GM19463 (cell line): ENCODE results near the gene FER.
A peak's percentile ranks its signal among the peaks of the same experiment; 100 is the strongest.

ENCODE experiments used
- ATAC-seq: cut with Tn5 transposase; IDR thresholded peaks from one replicate; pipeline ENCODE4 v1.9.1; 2021; ENCODE audit warnings: mild to moderate bottlenecking, moderate library complexity; ENCODE audit not compliant: unreplicated experiment

FER gene

GRCh38 chr5:109100971-109101370 is 353.3 kb downstream of the FER start:
- no peak for ATAC-seq

- ATAC-seq: no peak
Measured at GRCh38 chr5:109102096-109102690, 354.5 kb downstream of the FER start.

DNA sequence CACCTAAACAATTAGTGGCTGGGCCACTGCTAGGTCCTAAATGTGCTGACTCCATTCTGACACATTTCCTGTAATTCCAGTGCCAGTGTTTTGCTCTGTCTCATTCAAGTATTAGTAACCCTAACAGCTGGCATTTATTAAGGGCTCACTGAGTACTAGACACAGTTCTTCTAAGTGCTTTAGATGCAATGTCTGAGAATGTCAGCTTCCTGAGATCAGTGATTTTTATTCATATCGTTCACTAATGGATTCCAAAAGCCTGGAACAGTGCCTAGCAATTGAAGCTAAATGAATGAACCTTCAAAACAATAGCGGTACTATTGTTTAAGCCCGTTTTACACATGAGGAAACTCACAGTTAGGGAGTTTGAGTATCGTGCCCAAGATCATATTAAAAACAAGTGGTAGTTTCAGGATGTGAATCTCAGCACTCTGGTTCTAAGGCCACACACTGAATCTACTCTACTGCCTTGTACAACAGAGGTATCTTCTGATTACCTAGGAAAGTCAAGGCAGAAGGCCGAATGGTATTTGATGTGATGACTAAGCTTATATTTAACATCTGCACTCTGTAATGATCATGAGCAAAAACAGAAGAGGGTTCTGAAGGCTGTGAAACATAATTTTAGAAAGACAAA is 358.1 kb downstream of the FER start:
- no peak for ATAC-seq

DNA sequence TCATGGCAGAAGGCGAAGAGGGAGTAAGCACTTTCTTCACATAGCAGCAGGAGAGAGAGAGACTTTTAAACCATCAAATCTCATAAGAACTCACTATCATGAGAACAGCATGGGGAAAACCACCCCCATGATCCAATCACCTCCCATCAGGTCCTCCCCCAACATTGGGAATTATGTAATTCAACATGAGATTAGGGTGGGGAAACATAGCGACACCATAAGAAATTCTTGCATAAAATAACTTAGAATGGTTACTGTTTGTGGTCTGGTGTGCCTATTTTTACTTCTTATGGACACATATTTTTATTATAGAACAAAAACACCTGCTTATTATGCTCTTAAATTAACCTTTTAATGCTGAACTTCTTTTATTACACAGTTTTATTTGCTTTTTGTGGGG is 364.0 kb downstream of the FER start:
- ATAC-seq: no peak

- no peak for ATAC-seq
Measured at GRCh38 chr5:109113608-109114007, 365.9 kb downstream of the FER start.

DNA sequence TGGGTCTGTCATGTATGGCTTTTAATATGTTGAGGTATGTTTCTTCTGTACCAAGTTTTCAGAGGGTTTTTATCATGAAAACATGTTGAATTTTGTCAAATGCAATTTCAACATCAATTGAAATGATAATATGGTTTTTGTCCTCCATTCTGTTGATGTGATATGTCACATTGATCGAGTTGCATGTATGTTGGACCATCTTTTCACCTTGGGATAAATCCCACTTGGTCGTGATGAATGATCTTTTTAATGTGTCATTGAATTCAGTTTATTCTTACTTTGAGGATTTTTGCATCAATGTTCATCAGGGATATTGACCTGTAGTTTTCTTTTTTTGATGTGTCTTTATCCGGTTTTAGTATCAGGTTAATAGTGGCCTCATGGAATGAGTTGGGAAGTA is 373.5 kb downstream of the FER start:
- no peak for ATAC-seq

DNA sequence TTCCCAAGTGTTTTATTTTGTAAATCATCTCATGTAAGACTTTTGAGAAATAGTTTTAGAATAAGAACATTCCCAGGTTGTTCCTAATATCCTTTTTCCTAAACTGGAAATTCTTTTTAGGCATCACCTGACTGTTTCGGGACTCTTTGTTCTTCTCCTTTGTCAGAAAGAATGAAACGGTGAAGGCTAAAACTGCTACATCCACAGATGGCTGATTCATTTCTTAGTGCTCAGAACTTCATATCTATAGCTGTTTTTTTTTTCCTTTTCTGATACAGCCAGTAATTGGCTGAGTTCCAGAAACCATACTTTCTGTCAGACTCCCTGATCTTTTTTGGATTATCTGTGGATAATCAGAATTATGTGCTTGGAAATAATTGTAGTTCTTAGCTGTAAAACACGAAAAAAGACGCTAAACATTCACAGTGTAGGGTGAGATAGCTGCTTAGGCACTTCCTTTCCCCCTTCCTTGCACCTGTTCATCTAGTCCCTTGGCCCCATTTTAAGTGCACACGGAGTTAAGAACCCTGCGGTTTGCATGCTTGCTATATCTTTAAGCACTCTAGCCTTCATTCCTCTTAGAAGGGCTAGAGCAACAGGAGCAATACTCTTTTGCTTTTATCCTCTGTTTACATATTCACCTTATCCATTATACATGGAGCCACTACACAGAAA is 378.2 kb downstream of the FER start:
- no peak for ATAC-seq

DNA sequence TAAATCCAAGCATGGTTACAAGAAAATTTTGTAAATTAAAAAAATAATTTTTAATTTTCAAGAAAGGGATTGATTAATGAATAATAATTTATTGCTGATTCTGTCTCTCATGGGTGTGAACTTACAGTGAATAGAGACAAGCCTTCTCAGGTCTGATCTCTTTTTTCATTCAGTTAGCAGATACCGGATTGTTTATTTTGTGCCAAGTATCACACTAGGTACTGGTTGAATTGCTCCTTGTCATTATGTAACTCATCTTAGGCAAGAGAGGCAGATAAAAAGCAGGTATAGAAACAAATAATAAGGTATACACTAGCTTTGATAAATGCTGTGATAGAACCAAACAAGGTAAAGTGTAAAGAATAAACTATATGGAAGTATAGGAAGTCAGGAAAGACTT is 378.8 kb downstream of the FER start:
- no peak for ATAC-seq

- ATAC-seq: no peak
Measured at GRCh38 chr5:109136906-109137305, 389.2 kb downstream of the FER start.

DNA sequence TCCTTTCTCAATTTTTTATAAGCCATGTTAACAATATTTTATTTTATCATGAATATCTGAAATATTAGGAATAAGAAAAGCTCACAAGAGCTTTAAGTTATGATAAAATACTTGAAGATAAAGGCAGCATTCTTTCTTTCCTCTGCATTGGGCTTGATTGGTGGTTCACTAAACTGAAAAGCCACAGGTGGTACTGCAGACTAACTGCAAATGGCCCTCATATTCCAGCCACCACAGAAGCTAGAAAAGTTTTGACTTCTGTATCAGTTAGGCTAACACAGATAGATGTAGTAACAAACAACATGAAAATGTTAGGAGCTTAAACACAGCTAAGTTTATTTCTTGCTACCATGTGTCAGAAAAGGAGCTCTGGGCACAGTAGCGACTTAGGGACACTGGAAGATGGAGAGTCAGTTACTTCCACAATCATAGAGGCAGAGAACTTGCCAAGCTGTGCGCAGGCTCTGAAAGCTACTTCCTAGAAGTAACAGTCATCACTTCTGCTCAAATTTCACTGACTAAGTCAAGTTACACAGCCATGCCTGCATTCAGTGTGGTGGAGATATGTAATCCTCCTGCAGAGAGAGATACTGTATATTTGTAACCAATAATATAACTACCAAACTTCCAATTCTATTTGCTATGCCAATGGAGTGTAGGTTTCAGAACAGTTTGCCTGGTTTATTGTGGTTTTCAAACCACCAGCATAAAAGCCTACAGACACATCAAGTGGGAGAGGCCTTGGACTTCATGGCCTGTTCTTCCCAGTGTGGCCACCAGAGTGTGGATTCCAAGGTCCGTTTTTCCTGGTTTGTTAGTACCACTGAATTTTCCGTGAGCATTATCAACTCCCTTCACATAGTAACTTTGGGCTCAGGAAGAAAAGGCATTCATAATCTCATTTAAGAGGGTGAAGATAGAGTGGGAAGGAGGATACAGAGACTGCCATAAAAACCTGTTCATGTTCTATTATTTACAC is 393.8 kb downstream of the FER start:
- ATAC-seq: no peak

DNA sequence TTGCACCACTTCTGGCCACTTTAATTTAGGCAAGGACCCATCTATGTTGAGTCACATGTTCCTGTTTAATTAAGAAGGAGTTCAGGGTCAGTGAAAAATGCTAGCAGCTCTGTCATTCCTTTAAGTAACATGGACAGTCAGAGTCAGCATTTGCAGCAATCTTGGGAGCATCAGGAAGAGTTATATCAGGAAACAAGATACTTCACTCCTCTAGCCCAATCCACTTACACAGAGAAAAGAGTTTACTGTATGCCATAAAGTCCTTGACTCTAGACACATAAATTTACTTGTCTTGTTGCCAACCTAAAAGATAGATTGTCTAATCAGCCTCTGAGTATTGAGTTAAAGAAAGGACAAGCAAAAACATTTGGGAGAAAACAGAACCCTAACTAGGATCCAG is 395.3 kb downstream of the FER start:
- no peak for ATAC-seq

DNA sequence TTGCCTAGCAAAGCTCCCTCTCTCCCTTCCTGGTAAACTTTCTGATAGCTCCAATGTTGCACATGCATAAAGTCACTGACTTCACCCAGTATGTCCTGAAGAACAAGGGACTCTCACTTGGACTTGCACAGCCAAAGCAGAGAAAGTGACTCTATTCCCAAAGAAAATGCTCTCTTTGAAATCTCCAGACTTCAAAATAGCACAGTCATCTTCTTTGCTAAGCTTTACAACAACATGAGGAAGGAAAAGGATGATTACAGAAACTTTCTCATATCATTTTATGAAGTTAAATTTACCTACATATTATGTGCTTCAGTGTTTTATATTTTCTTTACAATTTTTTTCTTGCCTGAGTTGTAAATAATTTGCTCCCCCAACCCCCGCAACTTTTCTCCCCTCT is 397.4 kb downstream of the FER start:
- no peak for ATAC-seq

DNA sequence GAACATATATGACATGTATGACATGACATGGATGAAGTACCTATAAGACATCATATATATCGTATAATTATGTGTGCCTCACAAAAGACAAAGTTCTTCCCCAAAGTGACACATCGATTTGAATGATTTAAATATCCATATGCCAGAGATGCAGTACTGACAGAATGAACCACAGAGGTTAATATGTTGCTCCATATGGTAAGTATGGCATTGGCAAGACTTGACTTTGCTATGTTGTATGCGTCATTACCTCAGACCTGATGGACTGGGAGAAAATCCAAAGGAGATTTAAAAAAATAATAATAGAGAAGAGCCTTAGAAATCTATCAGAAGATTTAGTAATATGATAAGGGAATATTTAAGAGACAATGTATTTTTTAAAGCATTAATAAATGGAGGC is 398.9 kb downstream of the FER start:
- ATAC-seq: no peak

DNA sequence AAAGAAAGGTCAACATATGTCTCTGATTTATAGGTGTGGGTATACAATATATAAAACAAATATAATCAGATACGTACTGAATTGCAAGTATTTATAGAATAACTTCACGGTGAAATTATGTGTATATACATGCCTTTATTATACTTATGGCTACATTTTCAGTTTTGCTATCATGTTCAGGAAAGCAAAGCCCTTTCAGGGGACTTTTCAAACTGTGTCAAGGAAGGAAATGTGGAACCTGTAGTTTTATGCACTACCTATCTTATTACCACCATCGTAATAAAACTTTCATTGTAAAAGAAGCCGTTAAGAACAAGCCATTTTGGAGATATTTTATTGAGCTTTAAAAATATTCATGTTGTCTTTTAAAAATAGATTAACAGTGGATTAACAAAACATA is 404.9 kb downstream of the FER start:
- no peak for ATAC-seq

GRCh38 chr5:109155625-109156024 is 407.9 kb downstream of the FER start:
- no peak for ATAC-seq

DNA sequence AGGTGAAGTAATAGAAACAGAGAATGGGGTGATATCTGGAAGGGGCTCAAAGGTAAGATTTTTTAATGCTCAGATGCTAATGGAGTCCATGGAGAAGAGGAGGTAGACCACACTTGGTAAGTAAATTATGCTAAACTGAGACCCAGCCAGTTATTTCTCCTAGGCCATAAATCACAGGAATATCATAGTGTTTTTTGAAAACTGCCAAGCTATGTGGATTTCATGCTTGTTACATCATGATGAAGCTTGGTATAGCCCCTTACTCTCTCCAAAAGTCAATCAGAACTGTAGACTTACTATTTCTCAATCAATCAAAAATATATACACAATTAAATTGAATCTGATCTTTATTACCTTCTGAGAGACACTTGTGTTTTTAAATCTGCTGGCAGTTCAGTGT is 409.2 kb downstream of the FER start:
- ATAC-seq: no peak

DNA sequence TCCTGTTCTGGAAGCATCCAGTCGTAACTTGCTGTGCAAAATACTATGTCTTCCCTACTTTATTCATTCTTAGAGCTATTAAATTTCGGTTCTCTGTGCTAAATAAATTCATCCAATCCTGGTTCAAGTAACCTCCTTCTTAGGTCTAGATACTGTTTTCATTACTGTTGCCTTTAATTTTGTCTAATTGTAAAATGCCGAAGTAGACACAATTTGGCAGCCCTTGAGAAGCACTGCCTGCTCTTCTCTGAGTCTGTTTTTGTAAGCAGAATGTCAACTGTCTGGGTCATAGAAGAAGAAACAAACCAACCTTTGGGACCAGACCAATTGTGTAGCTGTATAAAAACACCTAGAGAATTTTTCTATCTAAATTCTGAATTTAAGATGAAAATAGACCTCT is 412.8 kb downstream of the FER start:
- no peak for ATAC-seq

- peak; percentile 78 for ATAC-seq
Measured at GRCh38 chr5:109161914-109162683, 414.4 kb downstream of the FER start.

DNA sequence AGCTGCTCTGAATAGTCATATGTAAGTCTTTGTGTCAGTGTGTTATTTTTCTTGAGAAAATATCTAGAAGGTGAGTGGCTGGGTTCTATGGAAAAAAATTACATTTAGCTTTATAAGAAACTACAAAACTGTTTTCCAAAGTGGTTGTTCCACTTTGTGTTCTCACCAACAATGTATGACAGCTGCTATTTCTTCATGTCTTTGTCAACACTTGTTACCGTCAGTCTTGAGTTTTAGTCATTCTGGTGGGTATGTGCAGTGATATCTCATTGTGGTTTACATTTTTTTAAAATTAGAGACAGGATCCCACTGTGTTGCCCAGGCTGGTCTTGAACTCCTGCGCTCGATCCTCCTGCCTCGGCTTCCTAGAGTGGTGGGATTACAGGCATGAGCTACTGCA is 415.6 kb downstream of the FER start:
- ATAC-seq: no peak

GRCh38 chr5:109164001-109164400 is 416.3 kb downstream of the FER start:
- peak; percentile 25 for ATAC-seq

DNA sequence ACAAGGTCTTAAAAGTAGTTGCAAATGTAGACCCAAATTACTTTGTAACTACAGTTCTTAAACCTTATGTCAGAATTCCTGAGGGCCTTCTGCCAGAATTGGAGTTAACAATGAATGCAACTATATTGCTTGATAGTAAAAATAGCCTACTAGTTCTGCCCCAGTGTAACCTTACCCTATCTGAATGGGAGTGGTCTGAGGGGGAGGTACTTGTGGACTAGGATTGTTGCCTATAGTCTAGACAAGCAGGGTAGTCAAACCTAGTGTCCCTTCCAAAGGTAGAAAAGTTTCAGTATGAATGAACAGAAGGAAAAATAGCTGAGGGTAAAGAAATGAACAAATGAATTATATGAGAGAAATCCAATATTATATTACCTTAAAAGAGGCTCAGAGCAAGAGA is 419.9 kb downstream of the FER start:
- ATAC-seq: no peak
